Measurements from ENCODE around the gene CTIF. TPM values are rescaled to one million over a fixed set of nuclear protein-coding genes. Genes with fewer than 3 reads are reported as not detected.

The CTIF gene
- total and polyA plus RNA-seq, 2 experiments from 2014 or later = 8.6 to 14.4 TPM

GRCh38 chr18:48624856-48625255, 86.0 kb downstream of the CTIF start:
- H3K9me3 Mint-ChIP-seq = no peaks in the 10 kb centered on the region; the same call in 2 of the 3 replicates
- peaks cover 14% of the 10 kb centered on the region for H3K27me3 Mint-ChIP-seq (ENCODE audit: insufficient read depth, low read depth, poor library complexity)
- no peak overlapping the region for H3K4me3 ChIP-seq
- no peaks in the 10 kb centered on the region for H3K27me3 ChIP-seq (ENCODE audit: insufficient read depth)
- H3K4me1 ChIP-seq (ENCODE audit: insufficient read depth) = peaks cover 13% of the 10 kb centered on the region
- ATAC-seq (no peak), DNase-seq (ENCODE audit: low spot score) (no peak)
- H3K27ac Mint-ChIP-seq = 0 out of 2 replicates have a peak overlapping the region, but pooled peaks have one; percentile 46
- no peaks in the 10 kb centered on the region for H3K79me2 ChIP-seq (replicated peaks; ENCODE audit: insufficient read depth)
- H3K9me2 ChIP-seq (ENCODE audit: insufficient read depth) = no peaks in the 10 kb centered on the region
- TF ChIP-seq ZNF114 (CRISPR knock-in tag; IDR thresholded peaks at IDR 0.05) (no peak), JUNB (IDR thresholded peaks at IDR 0.05; ENCODE audit: unreplicated experiment) (no peak), ZNF331 (CRISPR knock-in tag; IDR thresholded peaks at IDR 0.05; ENCODE audit: low read depth) (no peak), CTCF (conservative IDR thresholded peaks at IDR 0.05; ENCODE audit: low read depth in 2 of 2) (no peak), EZH2phosphoT487 (IDR thresholded peaks at IDR 0.05; ENCODE audit: unreplicated experiment) (no peak), NANOG (IDR thresholded peaks at IDR 0.05; ENCODE audit: borderline replicate concordance) (no peak)
- H3K36me3 ChIP-seq (ENCODE audit: insufficient read depth) = no peaks in the 10 kb centered on the region
- H2AFZ ChIP-seq = no peak overlapping the region
- H3K36me3 Mint-ChIP-seq (ENCODE audit: low read depth) = no peaks in the 10 kb centered on the region
- H3K4me2 ChIP-seq = no peak overlapping the region
- H3K27ac ChIP-seq (ENCODE audit: low read depth) = 0 out of 2 replicates have a peak overlapping the region, but pooled peaks have one; percentile 14
- no peak overlapping the region for H3K4me3 Mint-ChIP-seq
- H3F3A ChIP-seq (replicated peaks; ENCODE audit: low read depth) = no peaks in the 10 kb centered on the region
- H4K20me1 ChIP-seq (replicated peaks; ENCODE audit: insufficient read depth) = no peaks in the 10 kb centered on the region
- peaks cover 44% of the 10 kb centered on the region for H3K4me1 Mint-ChIP-seq

GRCh38 chr18:48627216-48627615, 88.4 kb downstream of the CTIF start:
- H3K27ac ChIP-seq (ENCODE audit: low read depth) = no peak overlapping the region
- H3K27ac Mint-ChIP-seq = peak overlapping the region; percentile 2; the same call in 1 of the 2 replicates
- TF ChIP-seq CTCF (conservative IDR thresholded peaks at IDR 0.05; ENCODE audit: low read depth in 2 of 2) = no peak
- TF ChIP-seq ZNF331 (CRISPR knock-in tag; IDR thresholded peaks at IDR 0.05; ENCODE audit: low read depth) = no peak
- TF ChIP-seq JUNB (IDR thresholded peaks at IDR 0.05; ENCODE audit: unreplicated experiment) = no peak
- no peak for TF ChIP-seq STAT1 (IDR thresholded peaks at IDR 0.05; ENCODE audit: unreplicated experiment)
- TF ChIP-seq ZNF114 (CRISPR knock-in tag; IDR thresholded peaks at IDR 0.05) = no peak
- no peak for TF ChIP-seq REST (IDR thresholded peaks at IDR 0.05; ENCODE audit: unreplicated experiment)
- TF ChIP-seq EZH2phosphoT487 (IDR thresholded peaks at IDR 0.05; ENCODE audit: unreplicated experiment) = no peak
- no peak for TF ChIP-seq CREB1 (CRISPR knock-in tag; IDR thresholded peaks at IDR 0.05; ENCODE audit: low read depth)
- TF ChIP-seq ETS1 (IDR thresholded peaks at IDR 0.05) = no peak
- no peak for TF ChIP-seq NANOG (IDR thresholded peaks at IDR 0.05; ENCODE audit: borderline replicate concordance)
- no peak for TF ChIP-seq POLR2AphosphoS5 (IDR thresholded peaks at IDR 0.05; ENCODE audit: low read depth)
- TF ChIP-seq EZH2 (IDR thresholded peaks at IDR 0.05; ENCODE audit: low read depth, unreplicated experiment) = no peak

More at GRCh38 chr18:48627216-48627615, 88.4 kb downstream of the CTIF start:
- DNase-seq (ENCODE audit: low spot score) = no peak
- Histone ChIP-seq H3K27me3 (ENCODE audit: insufficient read depth) (no peaks in the 10 kb centered on the region), H4K20me1 (replicated peaks; ENCODE audit: insufficient read depth) (no peaks in the 10 kb centered on the region), H3K4me1 (ENCODE audit: insufficient read depth) (peaks cover 13% of the 10 kb centered on the region), H3K36me3 (ENCODE audit: insufficient read depth) (no peaks in the 10 kb centered on the region), H3K4me2 (no peak overlapping the region), H2AFZ (no peak overlapping the region), H3K9me2 (ENCODE audit: insufficient read depth) (no peaks in the 10 kb centered on the region), H3K79me2 (replicated peaks; ENCODE audit: insufficient read depth) (no peaks in the 10 kb centered on the region), H3F3A (replicated peaks; ENCODE audit: low read depth) (no peaks in the 10 kb centered on the region), H3K4me3 (no peak overlapping the region)
- H3K4me1 Mint-ChIP-seq = peaks cover 39% of the 10 kb centered on the region
- no peak for ATAC-seq
- peaks cover 2% of the 10 kb centered on the region; the same call in 1 of the 3 replicates for H3K36me3 Mint-ChIP-seq (ENCODE audit: low read depth)
- H3K27me3 Mint-ChIP-seq (ENCODE audit: insufficient read depth, low read depth, poor library complexity) = peaks cover 8% of the 10 kb centered on the region
- no peak overlapping the region for H3K4me3 Mint-ChIP-seq
- no peaks in the 10 kb centered on the region for H3K9me3 Mint-ChIP-seq
